K562 (cell line): Measurements from ENCODE around the gene LVRN. TPM values are rescaled to one million over a fixed set of nuclear protein-coding genes. Genes with fewer than 3 reads are reported as not detected.

ENCODE experiments used
- ATAC-seq: fragments of 200-7000 bp; cut with Tn5 transposase; 3 replicates; pipeline ENCODE4 v1.9.1; 2020; ENCODE audit warnings: moderate library complexity
- BruUV-seq: library from RNA; stranded (reverse); fragments of 400-500 nt; replicated peaks from 2 replicates; lab custom pipeline; 2021; lab: Mats Ljungman, UMichigan
- CTCF ChIA-PET: fragments of 300-600 bp; formaldehyde crosslinking; extraction: SDS; loops from one replicate; lab custom pipeline; 2021; ENCODE audit warnings: low intra/inter-chr PET ratio; lab: Yijun Ruan, JAX
- POLR2A ChIA-PET: fragments of 300-600, 350-650 bp; sonication (Branson Sonifier 250); formaldehyde crosslinking; extraction: SDS; loops from one replicate; lab custom pipeline; 2021; ENCODE audit warnings: antibody characterized with exemption, inconsistent platforms; lab: Yijun Ruan, JAX
- DNase-seq, 4 experiments: peaks; one replicate each; pipeline versions ENCODE4 v3.0.0 to v3.0.0-alpha.2; 2011 to 2018; ENCODE audit warnings: low spot score in 3 of 4, mixed read lengths in 3 of 4; ENCODE audit errors: extremely low read depth in 1 of 4
- FAIRE-seq: peaks from 2 replicates; lab custom pipeline; 2011; peaks lifted over from hg19 to GRCh38; lab: Jason Lieb, UNC
- H2AFZ ChIP-seq: 2 replicates; pipeline ENCODE4 v1.6.0; 2011; ENCODE audit warnings: low read depth, low read length, control low read depth, inconsistent platforms
- H3K27ac ChIP-seq: fragments of 200-600 bp; 3 replicates; pipeline ENCODE4 v1.8.0; 2011; ENCODE audit warnings: low read depth, mild to moderate bottlenecking, control low read depth, inconsistent platforms, low read length, moderate library complexity, mixed read lengths; ENCODE audit errors: extremely low read depth
- H3K27me3 ChIP-seq, 2 experiments: fragments of 300-600 bp in 1 of 2; 2 replicates in 1 of 2; 3 replicates in 1 of 2; pipeline versions ENCODE4 v1.6.0 to v1.8.0; 2011; ENCODE audit warnings: inconsistent platforms in 2 of 2, low read length in 2 of 2, mild to moderate bottlenecking in 1 of 2, mixed read lengths in 1 of 2, moderate library complexity in 1 of 2; ENCODE audit not compliant: control insufficient read depth in 2 of 2, insufficient read depth in 2 of 2
- H3K36me3 ChIP-seq: fragments of 300-600 bp; 3 replicates; pipeline ENCODE4 v1.8.0; 2011; ENCODE audit warnings: mild to moderate bottlenecking, low read length, inconsistent platforms; ENCODE audit not compliant: control insufficient read depth, insufficient read depth
- H3K4me1 ChIP-seq, 2 experiments: fragments of 200-600 bp in 1 of 2; replicated peaks in 1 of 2; 2 replicates in 1 of 2; 3 replicates in 1 of 2; pipeline versions ENCODE4 v1.5.1 to v1.8.0; 2011; ENCODE audit warnings: inconsistent platforms in 2 of 2, low read length in 2 of 2, mild to moderate bottlenecking in 1 of 2, mixed read lengths in 1 of 2, moderate library complexity in 1 of 2; ENCODE audit not compliant: control insufficient read depth in 2 of 2, insufficient read depth in 2 of 2
- H3K4me2 ChIP-seq: 2 replicates; pipeline ENCODE4 v1.6.1; 2011; ENCODE audit warnings: low read length, control low read depth, inconsistent platforms, mixed read lengths; ENCODE audit not compliant: insufficient read depth
- H3K4me3 ChIP-seq: fragments of 200-600 bp; sonication (generic), shearing (Covaris generic); 2 replicates; pipeline ENCODE4 v1.5.1; 2016; ENCODE audit warnings: control low read depth, inconsistent platforms
- H3K79me2 ChIP-seq: fragments of 200-600 bp; 3 replicates; pipeline ENCODE4 v1.8.0; 2011; ENCODE audit warnings: low read length, inconsistent platforms; ENCODE audit not compliant: control insufficient read depth, insufficient read depth
- H3K9ac ChIP-seq, 2 experiments: 2 replicates each; pipeline versions ENCODE4 v1.6.0 to v1.6.1; 2011; ENCODE audit warnings: low read depth in 2 of 2, low read length in 2 of 2, control low read depth in 1 of 2, inconsistent platforms in 1 of 2, mild to moderate bottlenecking in 1 of 2, mixed read lengths in 1 of 2; ENCODE audit not compliant: insufficient read depth in 1 of 2
- H3K9me1 ChIP-seq: one replicate; pipeline ENCODE4 v1.6.0; 2011; ENCODE audit warnings: inconsistent platforms, mild to moderate bottlenecking, low read length, moderate library complexity; ENCODE audit not compliant: control insufficient read depth, insufficient read depth
- H3K9me3 ChIP-seq: replicated peaks from 2 replicates; pipeline ENCODE4 v1.5.1; 2011; ENCODE audit warnings: low read depth, low read length, inconsistent platforms; ENCODE audit not compliant: control insufficient read depth, insufficient read depth
- H4K20me1 ChIP-seq: replicated peaks from 2 replicates; pipeline ENCODE4 v1.6.1; 2011; ENCODE audit warnings: low read length, inconsistent platforms, mixed read lengths; ENCODE audit not compliant: control insufficient read depth, insufficient read depth
- CHD4 ChIP-seq: fragments of 200-600 bp; sonication (generic); IDR thresholded peaks from 3 replicates; pipeline ENCODE4 v1.6.1; 2012; ENCODE audit warnings: low read depth, mild to moderate bottlenecking, mixed read lengths, low read length, inconsistent platforms; ENCODE audit not compliant: insufficient read depth, insufficient replicate concordance, poor library complexity, severe bottlenecking
- ZNF316 ChIP-seq: fragments of 450-650 bp; IDR thresholded peaks from 2 replicates; pipeline ENCODE4 v1.6.1; 2016
- WGBS: fragments of 100-300 bp; shearing (Covaris generic); methylation state at CpG from one replicate; pipeline ENCODE4 v1.1.6; 2016; ENCODE audit warnings: low coverage, mixed read lengths; ENCODE audit not compliant: insufficient coverage; ENCODE audit errors: missing lambda C conversion rate; 5-methylcytosine and 5-hydroxymethylcytosine counted together
- in situ Hi-C: fragments of 300-500 bp; cut with MboI; formaldehyde crosslinking; loops from 4 replicates; pipeline ENCODE4 v1.15.0; 2018; ENCODE audit warnings: inconsistent platforms, mixed read lengths
- intact Hi-C: fragments of 100-400 bp; cut with micrococcal nuclease; formaldehyde crosslinking; loops from 2 replicates; pipeline ENCODE4 v1.14.2; 2022
- polyA plus RNA-seq, 8 experiments: library from polyadenylated mRNA; depleted of rRNA in 4 of 8; stranded (reverse) in 5 of 8; unstranded in 3 of 8; fragments of >200 nt; fragmentation: Nextera tagmentation in 2 of 8; fragmentation: Illumina TruSeq in 1 of 8; extraction: Ambion mirVana in 2 of 8; extraction: Trizol in 1 of 8; gene quantifications; 2 replicates each; pipeline versions ENCODE4 v1.2.1 to v1.2.3, GENCODE V29; 2011 to 2014; ENCODE audit warnings: inconsistent platforms in 1 of 8, missing spikeins in 1 of 8
- total RNA-seq, 7 experiments: library from RNA; depleted of rRNA in 6 of 7; stranded (reverse); fragments of >200 nt in 6 of 7; fragmentation: Illumina TruSeq in 2 of 7; extraction: Trizol in 2 of 7; gene quantifications; 2 replicates each; pipeline versions ENCODE4 v1.2.1 to v1.2.3, GENCODE V29; 2011 to 2021; ENCODE audit warnings: low replicate concordance in 1 of 7
- TF ChIP-seq, protein P1 (sequence below): fragments of 250-450 bp; sonication (Bioruptor Pico); IDR thresholded peaks from 2 replicates; pipeline ENCODE4 v1.4.0; 2020

The LVRN gene
- total and polyA plus RNA-seq, 9 of the 15 experiments (the other 6 are each of a cell fraction or from before 2014, with no cell fraction given) = 2.6 to 5.3 (median 4.1) TPM

DNA sequence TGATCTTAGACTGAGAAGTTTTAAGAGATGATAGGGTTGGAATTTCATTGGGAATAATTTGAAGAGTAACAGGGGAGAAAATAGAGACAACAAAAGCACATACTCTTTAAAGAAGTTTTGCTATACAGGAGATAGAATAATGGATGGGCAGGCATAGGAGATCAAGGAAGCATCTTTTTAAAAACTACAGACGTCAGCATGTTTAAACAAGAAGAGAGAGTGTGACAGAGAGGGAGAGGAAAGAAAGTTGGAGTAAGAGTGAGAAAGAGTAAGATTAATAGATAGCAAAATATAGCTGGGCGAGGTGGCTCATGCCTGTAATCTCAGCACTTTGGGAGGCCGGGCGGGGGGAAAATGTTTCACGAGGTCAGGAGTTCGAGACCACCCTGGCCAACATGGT is 5.3 kb upstream of the LVRN start:
- FAIRE-seq = no peak
- WGBS = 0% methylated on average over 6 of the region's 6 CpGs
- H3K27me3 ChIP-seq = peaks cover 7 to 12% of the 10 kb centered on the region in 2 experiments; a peak in 4 of 5 replicates
- no peak overlapping the region for H3K4me2 ChIP-seq
- no TSS peak for BruUV-seq
- no peaks in the 10 kb centered on the region for H3K79me2 ChIP-seq
- H4K20me1 ChIP-seq = no peaks in the 10 kb centered on the region
- no peaks in the 10 kb centered on the region for H3K9me3 ChIP-seq
- no peaks in the 10 kb centered on the region for H3K36me3 ChIP-seq
- H3K4me1 ChIP-seq = no peaks in the 10 kb centered on the region
- in situ Hi-C loops (no loop called here), intact Hi-C loops (no loop called here)
- H3K9me1 ChIP-seq = no peaks in the 10 kb centered on the region
- no peak for DNase-seq
- ChIA-PET POLR2A (no interaction called here), CTCF (no interaction called here)
- H3K27ac ChIP-seq = no peak overlapping the region
- H3K9ac ChIP-seq = no peak overlapping the region
- no peak overlapping the region for H2AFZ ChIP-seq
- TF ChIP-seq, protein P1, sequence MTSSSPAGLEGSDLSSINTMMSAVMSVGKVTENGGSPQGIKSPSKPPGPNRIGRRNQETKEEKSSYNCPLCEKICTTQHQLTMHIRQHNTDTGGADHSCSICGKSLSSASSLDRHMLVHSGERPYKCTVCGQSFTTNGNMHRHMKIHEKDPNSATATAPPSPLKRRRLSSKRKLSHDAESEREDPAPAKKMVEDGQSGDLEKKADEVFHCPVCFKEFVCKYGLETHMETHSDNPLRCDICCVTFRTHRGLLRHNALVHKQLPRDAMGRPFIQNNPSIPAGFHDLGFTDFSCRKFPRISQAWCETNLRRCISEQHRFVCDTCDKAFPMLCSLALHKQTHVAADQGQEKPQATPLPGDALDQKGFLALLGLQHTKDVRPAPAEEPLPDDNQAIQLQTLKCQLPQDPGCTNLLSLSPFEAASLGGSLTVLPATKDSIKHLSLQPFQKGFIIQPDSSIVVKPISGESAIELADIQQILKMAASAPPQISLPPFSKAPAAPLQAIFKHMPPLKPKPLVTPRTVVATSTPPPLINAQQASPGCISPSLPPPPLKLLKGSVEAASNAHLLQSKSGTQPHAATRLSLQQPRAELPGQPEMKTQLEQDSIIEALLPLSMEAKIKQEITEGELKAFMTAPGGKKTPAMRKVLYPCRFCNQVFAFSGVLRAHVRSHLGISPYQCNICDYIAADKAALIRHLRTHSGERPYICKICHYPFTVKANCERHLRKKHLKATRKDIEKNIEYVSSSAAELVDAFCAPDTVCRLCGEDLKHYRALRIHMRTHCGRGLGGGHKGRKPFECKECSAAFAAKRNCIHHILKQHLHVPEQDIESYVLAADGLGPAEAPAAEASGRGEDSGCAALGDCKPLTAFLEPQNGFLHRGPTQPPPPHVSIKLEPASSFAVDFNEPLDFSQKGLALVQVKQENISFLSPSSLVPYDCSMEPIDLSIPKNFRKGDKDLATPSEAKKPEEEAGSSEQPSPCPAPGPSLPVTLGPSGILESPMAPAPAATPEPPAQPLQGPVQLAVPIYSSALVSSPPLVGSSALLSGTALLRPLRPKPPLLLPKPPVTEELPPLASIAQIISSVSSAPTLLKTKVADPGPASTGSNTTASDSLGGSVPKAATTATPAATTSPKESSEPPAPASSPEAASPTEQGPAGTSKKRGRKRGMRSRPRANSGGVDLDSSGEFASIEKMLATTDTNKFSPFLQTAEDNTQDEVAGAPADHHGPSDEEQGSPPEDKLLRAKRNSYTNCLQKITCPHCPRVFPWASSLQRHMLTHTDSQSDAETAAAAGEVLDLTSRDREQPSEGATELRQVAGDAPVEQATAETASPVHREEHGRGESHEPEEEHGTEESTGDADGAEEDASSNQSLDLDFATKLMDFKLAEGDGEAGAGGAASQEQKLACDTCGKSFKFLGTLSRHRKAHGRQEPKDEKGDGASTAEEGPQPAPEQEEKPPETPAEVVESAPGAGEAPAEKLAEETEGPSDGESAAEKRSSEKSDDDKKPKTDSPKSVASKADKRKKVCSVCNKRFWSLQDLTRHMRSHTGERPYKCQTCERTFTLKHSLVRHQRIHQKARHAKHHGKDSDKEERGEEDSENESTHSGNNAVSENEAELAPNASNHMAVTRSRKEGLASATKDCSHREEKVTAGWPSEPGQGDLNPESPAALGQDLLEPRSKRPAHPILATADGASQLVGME (CRISPR knock-in tag) = no peak
- TF ChIP-seq ZNF316 = peak; percentile 65
- TF ChIP-seq CHD4 = no peak
- no peak overlapping the region for H3K4me3 ChIP-seq
- ATAC-seq = no peak
